VCaP (cell line): ENCODE results near the gene KLF13.

ENCODE experiments used
- H3K27ac ChIP-seq: fragments of 450-650 bp; 2 replicates; pipeline ENCODE4 v1.5.1; 2017
- TF ChIP-seq, protein P1 (sequence below): fragments of 450-650 bp; conservative IDR thresholded peaks from 2 replicates; pipeline ENCODE4 v1.5.1; 2017; ENCODE audit warnings: mild to moderate bottlenecking, moderate library complexity

KLF13 gene

DNA sequence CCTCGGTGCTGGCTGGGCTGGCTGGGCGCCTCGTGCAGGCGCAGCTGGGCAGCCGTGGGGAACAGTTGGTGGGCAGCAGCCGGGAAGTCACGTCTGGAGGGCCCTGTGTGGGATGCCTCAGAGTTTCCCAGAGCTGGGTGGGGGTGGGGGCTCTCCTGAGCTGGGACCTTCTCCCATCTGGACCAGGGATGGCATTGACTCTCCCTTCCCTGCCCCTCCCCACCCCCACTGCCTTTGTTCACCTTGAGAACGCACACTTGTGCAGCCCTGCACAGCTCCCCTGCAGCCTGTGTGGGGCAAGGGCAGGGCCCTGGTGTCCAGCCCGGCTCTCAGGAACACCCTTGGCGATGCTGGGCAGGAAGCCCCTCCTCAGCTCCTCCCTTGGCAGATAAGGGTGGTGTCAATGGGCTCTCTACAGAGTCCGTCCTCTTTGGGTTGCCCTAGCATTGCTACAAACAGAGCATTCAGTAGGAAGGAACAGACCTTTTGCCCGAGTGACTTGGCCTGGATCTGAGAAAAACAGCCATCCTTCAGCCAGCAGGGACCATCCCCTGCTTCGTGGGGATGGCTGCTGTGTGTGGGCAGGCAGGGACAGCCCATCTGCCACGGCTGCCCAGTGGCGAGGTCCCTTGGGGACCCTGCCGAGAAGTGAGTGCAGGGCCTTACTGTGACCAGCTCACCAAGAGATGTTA is 25.5 kb upstream of the KLF13 start:
- TF ChIP-seq, protein P1, sequence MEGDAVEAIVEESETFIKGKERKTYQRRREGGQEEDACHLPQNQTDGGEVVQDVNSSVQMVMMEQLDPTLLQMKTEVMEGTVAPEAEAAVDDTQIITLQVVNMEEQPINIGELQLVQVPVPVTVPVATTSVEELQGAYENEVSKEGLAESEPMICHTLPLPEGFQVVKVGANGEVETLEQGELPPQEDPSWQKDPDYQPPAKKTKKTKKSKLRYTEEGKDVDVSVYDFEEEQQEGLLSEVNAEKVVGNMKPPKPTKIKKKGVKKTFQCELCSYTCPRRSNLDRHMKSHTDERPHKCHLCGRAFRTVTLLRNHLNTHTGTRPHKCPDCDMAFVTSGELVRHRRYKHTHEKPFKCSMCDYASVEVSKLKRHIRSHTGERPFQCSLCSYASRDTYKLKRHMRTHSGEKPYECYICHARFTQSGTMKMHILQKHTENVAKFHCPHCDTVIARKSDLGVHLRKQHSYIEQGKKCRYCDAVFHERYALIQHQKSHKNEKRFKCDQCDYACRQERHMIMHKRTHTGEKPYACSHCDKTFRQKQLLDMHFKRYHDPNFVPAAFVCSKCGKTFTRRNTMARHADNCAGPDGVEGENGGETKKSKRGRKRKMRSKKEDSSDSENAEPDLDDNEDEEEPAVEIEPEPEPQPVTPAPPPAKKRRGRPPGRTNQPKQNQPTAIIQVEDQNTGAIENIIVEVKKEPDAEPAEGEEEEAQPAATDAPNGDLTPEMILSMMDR = no peak
- H3K27ac ChIP-seq = no peak overlapping the region

DNA sequence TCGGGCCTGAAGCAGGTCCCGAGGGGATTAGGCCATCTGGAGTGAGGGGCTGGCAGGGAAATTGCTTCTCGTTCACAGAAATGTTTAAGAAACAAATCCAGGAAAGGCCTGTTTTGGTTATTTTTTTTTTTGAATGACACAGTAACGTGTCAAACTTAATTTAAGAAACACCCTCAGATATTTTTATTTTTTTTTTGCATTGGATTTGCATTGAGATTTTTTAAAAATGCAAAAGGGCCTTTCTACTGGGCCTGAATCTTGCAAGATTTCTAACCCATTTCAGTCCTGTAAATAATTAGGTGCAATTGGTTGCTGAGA is 25.0 kb upstream of the KLF13 start:
- TF ChIP-seq, protein P1 = no peak

DNA sequence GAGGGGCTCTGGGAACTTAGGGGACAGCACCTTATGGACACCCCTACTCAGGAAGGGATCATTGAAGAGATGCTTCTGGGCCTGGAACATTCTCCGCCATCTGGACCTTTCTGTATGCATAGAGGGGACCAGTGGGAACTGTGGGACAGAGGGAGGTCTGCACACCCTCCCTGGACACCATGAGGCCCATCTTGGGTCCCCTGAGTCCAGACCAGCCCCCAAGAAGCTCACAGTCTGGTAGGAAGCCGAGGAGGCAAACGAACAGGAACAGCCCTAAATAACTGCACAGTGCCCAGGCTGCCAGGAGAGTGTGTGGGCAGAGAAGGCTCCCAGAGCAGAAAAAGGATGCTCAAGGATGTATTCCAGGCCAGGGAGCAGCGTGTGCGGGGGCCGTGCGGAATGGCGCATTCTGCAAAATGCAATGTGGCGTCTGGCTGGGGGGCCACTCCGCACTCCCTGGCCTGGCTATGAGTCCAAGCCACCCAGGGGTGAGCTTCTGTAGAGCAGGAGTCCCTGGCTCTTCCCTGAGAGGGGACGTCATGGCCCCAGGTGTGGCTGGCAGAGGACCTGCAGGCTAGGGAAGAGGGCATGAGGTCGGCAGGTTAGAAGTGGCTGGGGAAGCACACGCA is 24.5 kb upstream of the KLF13 start:
- no peak overlapping the region for H3K27ac ChIP-seq
- TF ChIP-seq, protein P1 = no peak

More for the DNA sequence above, 25.0 kb upstream of the KLF13 start:
- H3K27ac ChIP-seq = no peak overlapping the region

DNA sequence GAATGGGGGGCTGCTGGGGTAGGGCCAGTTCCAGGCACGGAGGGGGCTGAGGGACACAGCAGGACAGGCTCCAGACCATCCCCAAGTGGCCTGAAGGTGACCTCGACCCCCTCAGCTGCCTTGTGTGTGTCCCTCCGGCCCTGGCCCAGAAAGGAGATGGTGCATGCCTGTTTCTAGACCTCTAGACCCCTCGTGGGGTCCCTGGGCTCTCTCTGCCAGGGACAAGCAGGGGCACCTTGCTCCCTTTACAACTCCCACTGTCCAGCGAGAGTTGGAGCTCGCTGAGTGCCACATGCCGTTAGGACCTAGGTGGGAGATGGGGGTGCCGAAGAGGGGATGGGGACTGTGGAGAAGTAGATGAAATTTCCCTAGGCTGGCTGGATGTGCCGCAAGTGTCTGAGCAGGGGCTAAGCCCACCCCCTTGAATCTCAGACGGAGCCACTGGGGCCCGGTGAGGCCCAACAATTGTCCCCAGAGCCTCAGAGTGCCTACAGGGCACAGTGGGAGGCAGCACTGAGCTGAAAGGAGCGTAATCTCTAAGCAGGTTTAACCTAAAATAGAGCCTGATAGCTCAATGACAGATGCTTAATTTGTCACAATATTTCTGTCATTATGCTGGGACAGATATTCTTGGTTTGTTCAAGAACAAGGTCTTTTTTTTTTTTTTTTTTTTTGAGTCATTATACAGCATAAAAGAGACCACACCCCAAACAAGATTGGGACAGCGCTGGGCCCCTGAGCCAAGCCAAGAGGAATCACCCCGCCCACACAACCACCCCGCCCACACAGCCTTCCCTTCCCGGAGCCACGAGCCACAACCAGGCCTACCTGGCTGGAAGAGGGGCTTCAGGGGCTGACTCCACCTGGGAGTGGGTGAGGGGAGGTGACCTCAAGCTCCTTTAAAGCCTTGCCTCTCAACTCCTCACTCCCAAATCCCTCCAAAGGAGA is 23.6 kb upstream of the KLF13 start:
- TF ChIP-seq, protein P1 = no peak
- no peak overlapping the region for H3K27ac ChIP-seq

DNA sequence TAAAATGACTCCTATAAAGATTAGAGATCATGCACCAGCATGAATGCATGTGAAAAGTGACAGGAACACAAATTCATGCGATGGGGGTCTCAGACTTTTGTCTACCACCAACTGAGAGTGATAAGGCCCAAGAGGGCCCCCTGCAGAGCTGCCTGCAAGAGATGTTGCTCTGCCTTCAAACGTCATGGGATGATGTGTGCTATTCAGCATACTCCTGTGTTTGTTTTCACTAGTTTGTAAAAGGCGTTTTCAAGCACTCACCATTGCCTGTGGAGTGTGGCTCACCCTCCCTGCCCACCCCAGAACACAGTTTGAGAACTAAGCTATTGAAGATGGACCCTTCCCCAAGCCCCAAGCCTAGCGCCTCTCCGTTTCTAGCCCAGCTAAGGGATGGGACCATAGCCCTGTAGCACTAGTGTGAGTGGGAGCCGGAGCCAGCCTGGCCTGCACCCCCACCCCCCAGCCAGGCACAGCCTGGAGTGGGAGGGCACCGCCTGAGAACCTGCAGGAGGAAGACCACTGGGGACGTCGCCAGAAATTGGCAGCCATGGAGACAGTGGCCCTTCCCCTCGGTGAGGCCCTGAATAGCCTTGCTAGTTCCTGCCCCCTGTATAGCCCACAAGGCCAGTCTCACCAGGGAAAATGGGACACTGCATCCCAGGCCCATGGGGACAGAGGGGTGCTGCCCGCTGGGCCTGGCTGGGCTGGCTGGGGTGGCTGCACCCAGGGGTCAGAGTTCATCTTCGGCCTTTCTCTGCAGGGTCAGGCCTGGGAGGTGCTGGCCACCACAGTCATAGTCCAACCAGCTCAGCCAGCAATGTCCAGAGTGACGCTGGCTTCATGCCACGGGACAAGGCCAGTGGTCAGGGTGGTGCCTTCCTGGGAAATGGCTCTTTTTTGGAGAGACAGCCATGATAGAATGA is 22.6 kb upstream of the KLF13 start:
- H3K27ac ChIP-seq = no peak overlapping the region
- TF ChIP-seq, protein P1 = no peak

DNA sequence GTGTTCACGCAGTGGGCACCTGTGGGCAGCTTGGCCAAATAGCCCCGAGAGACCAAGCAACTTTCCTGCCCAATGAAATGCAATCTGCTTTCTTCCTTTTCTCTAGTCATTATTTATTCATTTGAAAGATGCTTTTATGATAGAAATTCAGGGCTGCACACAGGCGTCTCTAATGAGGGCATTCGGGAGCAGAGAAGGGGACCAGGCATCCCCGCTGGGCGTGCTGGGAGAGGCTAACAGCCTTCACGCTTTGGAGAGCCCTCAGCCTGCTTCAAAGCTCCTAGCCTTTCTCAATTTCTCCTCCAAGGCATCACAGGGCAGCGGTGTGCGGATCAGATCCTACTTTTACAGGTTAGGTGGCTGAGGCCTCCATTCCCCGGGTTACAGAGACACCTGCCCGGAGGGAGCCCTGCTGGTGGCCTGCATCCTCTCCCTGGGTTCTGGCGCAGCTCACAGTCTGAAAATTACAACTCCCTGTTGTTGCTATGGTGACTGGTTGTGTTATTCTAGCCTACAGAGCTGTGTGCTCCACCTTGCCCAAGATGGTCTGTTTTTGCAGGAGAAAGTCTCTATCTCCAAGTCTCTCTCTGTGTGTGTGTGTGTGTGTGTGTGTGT is 21.8 kb upstream of the KLF13 start:
- TF ChIP-seq, protein P1 = no peak
- no peak overlapping the region for H3K27ac ChIP-seq
